Panc1 (cell line): ENCODE results near the gene SF3B2. TPM values are rescaled to one million over a fixed set of nuclear protein-coding genes. Genes with fewer than 3 reads are reported as not detected.
A peak's percentile ranks its signal among the peaks of the same experiment; 100 is the strongest.

Experiments
- ATAC-seq: fragments of 200-7000 bp; cut with Tn5 transposase; 2 replicates; pipeline ENCODE4 v1.9.1; 2020; ENCODE audit warnings: mild to moderate bottlenecking, moderate library complexity
- BruUV-seq: library from RNA; stranded (reverse); fragments of 400-500 nt; replicated peaks from 2 replicates; lab custom pipeline; 2021; lab: Mats Ljungman, UMichigan
- CTCF ChIA-PET: fragments of 300-600 bp; sonication (Branson Sonifier 250); formaldehyde crosslinking; loops from one replicate; lab custom pipeline; 2022; ENCODE audit warnings: antibody characterized with exemption; lab: Charles Lee
- POLR2A ChIA-PET: fragments of 300-600 bp; sonication (Branson Sonifier 250); formaldehyde crosslinking; loops from one replicate; lab custom pipeline; 2022; ENCODE audit warnings: antibody characterized with exemption; lab: Charles Lee
- DNase-seq: peaks from one replicate; pipeline ENCODE4 v3.0.0-alpha.2; 2010; ENCODE audit warnings: low read depth, low spot score
- H3K27ac ChIP-seq: 2 replicates; pipeline ENCODE4 v1.5.1; 2011; ENCODE audit warnings: mild to moderate bottlenecking, low read length, inconsistent platforms
- H3K27me3 ChIP-seq: fragments of 200-500 bp; sonication (Bioruptor generic); 2 replicates; pipeline ENCODE4 v1.6.0; 2014; ENCODE audit warnings: low read length, inconsistent platforms; ENCODE audit not compliant: control insufficient read depth, insufficient read depth
- H3K36me3 ChIP-seq: fragments of 200-500 bp; sonication (Bioruptor generic); 2 replicates; pipeline ENCODE4 v1.5.1; 2014; ENCODE audit warnings: inconsistent platforms, mild to moderate bottlenecking, low read length, moderate library complexity; ENCODE audit not compliant: control insufficient read depth, insufficient read depth
- H3K4me1 ChIP-seq: 2 replicates; pipeline ENCODE4 v1.5.1; 2011; ENCODE audit warnings: inconsistent platforms, mild to moderate bottlenecking, low read length, moderate library complexity; ENCODE audit not compliant: control insufficient read depth, insufficient read depth
- H3K4me3 ChIP-seq, 2 experiments: 2 replicates each; pipeline ENCODE4 v1.5.1; 2011 to 2012; ENCODE audit warnings: low read depth in 2 of 2, low read length in 2 of 2, mild to moderate bottlenecking in 2 of 2, inconsistent platforms in 1 of 2, moderate library complexity in 1 of 2
- H3K9me3 ChIP-seq: fragments of 200-500 bp; sonication (Bioruptor generic); 2 replicates; pipeline ENCODE4 v1.5.1; 2014; ENCODE audit warnings: low read depth, mild to moderate bottlenecking, inconsistent platforms, low read length, moderate library complexity; ENCODE audit not compliant: control insufficient read depth, insufficient read depth
- POLR2AphosphoS5 ChIP-seq: IDR thresholded peaks from 2 replicates; pipeline ENCODE4 v1.6.1; 2012; ENCODE audit warnings: mild to moderate bottlenecking, low read depth, low read length, moderate library complexity
- SIN3A ChIP-seq: IDR thresholded peaks from 2 replicates; pipeline ENCODE4 v1.6.1; 2012; ENCODE audit warnings: low read depth, mild to moderate bottlenecking, low read length, moderate library complexity, borderline replicate concordance; ENCODE audit not compliant: insufficient read depth
- TCF7L2 ChIP-seq: IDR thresholded peaks from 2 replicates; pipeline ENCODE4 v1.6.1; 2011; ENCODE audit warnings: mild to moderate bottlenecking, low read depth, low read length, inconsistent platforms
- in situ Hi-C: cut with HindIII; loops from 2 replicates; pipeline ENCODE4 v1.10.0; 2016; ENCODE audit warnings: low sequenced_read_pairs, low pct_unique_long_range_greater_than_20kb
- intact Hi-C: fragments of 100-400 bp; cut with micrococcal nuclease; formaldehyde crosslinking; loops from one replicate; pipeline ENCODE4 v1.10.0; 2022; ENCODE audit not compliant: unreplicated experiment
- total RNA-seq: library from RNA; stranded (reverse); gene quantifications from one replicate; pipeline ENCODE4 v1.2.1, GENCODE V29; 2021; ENCODE audit not compliant: unreplicated experiment
- TF ChIP-seq, protein P1 (sequence below): fragments of 450-650 bp; IDR thresholded peaks from 2 replicates; pipeline ENCODE4 v1.5.1; 2017; ENCODE audit warnings: mild to moderate bottlenecking
- TF ChIP-seq, protein P2 (sequence below), 2 experiments: IDR thresholded peaks; 2 replicates each; pipeline ENCODE4 v1.6.1; 2011 to 2012; ENCODE audit warnings: low read depth in 2 of 2, control low read depth in 1 of 2, low read length in 1 of 2, mild to moderate bottlenecking in 1 of 2, moderate library complexity in 1 of 2; ENCODE audit not compliant: insufficient read depth in 1 of 2

Gene SF3B2
- total RNA-seq, 1 experiment from 2014 or later, result 271 TPM

DNA sequence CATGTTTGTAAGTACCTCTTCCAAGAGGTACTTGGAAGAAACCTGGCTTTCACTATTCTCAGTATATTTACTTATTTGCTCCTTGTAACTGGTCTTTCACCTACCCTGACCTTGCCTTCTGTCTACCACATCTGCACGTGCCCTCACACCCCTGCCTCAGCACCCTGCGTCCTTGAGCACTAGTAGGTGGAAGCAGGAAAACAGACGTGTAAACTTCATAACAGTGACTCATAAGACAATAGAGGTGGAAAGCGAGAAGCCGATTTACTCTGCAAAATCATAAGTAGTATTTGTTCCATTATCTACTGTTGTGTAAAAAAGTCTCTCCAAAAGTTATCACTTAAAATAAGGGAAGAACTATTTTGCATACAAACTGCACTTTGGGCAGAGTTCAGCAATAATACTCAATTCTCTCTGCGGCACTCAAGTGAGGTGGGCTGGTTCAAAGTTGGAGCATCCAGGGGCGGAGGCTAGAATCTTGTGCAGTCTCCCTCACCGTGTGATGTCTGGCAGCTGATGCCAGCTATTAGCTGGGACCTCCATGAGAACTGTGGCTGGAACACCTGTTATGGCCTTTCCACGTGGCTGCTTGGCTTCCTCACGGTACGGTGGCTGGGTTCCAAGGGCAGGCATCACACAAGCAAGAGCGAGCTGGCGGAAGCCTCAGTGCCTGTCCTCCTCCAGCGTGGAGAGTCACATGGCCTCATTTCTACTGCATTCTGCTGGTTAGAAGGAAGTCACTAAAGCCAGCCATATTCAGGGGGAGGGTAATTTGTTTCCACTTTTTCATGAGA lies 48.3 kb downstream of the SF3B2 start:
- intact Hi-C loops, result no loop called here
- TF ChIP-seq, protein P1, sequence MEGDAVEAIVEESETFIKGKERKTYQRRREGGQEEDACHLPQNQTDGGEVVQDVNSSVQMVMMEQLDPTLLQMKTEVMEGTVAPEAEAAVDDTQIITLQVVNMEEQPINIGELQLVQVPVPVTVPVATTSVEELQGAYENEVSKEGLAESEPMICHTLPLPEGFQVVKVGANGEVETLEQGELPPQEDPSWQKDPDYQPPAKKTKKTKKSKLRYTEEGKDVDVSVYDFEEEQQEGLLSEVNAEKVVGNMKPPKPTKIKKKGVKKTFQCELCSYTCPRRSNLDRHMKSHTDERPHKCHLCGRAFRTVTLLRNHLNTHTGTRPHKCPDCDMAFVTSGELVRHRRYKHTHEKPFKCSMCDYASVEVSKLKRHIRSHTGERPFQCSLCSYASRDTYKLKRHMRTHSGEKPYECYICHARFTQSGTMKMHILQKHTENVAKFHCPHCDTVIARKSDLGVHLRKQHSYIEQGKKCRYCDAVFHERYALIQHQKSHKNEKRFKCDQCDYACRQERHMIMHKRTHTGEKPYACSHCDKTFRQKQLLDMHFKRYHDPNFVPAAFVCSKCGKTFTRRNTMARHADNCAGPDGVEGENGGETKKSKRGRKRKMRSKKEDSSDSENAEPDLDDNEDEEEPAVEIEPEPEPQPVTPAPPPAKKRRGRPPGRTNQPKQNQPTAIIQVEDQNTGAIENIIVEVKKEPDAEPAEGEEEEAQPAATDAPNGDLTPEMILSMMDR, result no peak
- TF ChIP-seq TCF7L2, result no peak
- TF ChIP-seq, protein P2, sequence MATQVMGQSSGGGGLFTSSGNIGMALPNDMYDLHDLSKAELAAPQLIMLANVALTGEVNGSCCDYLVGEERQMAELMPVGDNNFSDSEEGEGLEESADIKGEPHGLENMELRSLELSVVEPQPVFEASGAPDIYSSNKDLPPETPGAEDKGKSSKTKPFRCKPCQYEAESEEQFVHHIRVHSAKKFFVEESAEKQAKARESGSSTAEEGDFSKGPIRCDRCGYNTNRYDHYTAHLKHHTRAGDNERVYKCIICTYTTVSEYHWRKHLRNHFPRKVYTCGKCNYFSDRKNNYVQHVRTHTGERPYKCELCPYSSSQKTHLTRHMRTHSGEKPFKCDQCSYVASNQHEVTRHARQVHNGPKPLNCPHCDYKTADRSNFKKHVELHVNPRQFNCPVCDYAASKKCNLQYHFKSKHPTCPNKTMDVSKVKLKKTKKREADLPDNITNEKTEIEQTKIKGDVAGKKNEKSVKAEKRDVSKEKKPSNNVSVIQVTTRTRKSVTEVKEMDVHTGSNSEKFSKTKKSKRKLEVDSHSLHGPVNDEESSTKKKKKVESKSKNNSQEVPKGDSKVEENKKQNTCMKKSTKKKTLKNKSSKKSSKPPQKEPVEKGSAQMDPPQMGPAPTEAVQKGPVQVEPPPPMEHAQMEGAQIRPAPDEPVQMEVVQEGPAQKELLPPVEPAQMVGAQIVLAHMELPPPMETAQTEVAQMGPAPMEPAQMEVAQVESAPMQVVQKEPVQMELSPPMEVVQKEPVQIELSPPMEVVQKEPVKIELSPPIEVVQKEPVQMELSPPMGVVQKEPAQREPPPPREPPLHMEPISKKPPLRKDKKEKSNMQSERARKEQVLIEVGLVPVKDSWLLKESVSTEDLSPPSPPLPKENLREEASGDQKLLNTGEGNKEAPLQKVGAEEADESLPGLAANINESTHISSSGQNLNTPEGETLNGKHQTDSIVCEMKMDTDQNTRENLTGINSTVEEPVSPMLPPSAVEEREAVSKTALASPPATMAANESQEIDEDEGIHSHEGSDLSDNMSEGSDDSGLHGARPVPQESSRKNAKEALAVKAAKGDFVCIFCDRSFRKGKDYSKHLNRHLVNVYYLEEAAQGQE (IDR thresholded peaks at IDR 0.05; ENCODE audit: insufficient read depth in 1 of 2, low read depth in 2 of 2, low read length in 1 of 2), result no peak
- TF ChIP-seq SIN3A, result no peak
- no peaks in the 10 kb centered on the region for H3K36me3 ChIP-seq
- H3K27ac ChIP-seq, result peak overlapping the region; percentile 17; the same call in 1 of the 2 replicates
- H3K9me3 ChIP-seq, result no peaks in the 10 kb centered on the region
- peaks cover 17% of the 10 kb centered on the region for H3K4me1 ChIP-seq
- H3K4me3 ChIP-seq, result no peak overlapping the region
- DNase-seq (no peak), ATAC-seq (peak; percentile 59; the same call in 1 of the 2 replicates)
- H3K27me3 ChIP-seq, result no peaks in the 10 kb centered on the region
- no TSS peak for BruUV-seq
- ChIA-PET CTCF (no interaction called here), POLR2A (no interaction called here)
- in situ Hi-C loops, result no loop called here

DNA sequence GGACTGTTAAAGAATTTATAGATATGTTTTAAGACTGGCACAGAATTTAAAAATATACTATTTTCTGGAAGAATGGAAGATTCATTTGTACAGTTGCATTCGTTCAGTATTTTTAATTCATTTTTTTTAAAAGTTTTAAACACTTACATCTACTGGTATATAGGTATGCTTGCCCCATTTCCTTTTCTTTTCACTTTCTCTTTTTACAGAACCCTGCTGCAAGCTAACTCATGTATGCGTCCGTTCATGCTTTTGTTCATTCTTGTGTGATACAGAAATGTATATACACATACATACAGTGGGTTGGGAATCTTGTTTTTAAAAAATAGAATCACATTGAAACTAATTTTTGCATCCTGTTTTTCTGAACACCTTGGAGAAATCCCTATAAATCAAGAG lies 48.9 kb downstream of the SF3B2 start:
- ChIA-PET POLR2A (no interaction called here), CTCF (no interaction called here)
- TF ChIP-seq SIN3A (no peak), TCF7L2 (no peak), POLR2AphosphoS5 (no peak)
- TF ChIP-seq, protein P1, result no peak
- TF ChIP-seq, protein P2 (IDR thresholded peaks at IDR 0.05; ENCODE audit: insufficient read depth in 1 of 2, low read depth in 2 of 2, low read length in 1 of 2), result 0 out of 4 replicates have a peak, but pooled peaks of 1 of the 2 experiments have one; percentile 20
- intact Hi-C loops (no loop called here), in situ Hi-C loops (no loop called here)
- Histone ChIP-seq H3K27ac (no peak overlapping the region; the same call in 1 of the 2 replicates), H3K4me3 (no peak overlapping the region), H3K9me3 (no peaks in the 10 kb centered on the region), H3K36me3 (no peaks in the 10 kb centered on the region), H3K4me1 (peaks cover 21% of the 10 kb centered on the region), H3K27me3 (no peaks in the 10 kb centered on the region)
- ATAC-seq (no peak), DNase-seq (no peak)
- no TSS peak for BruUV-seq
